Measurements from ENCODE around the gene TBX1.
"Not testable (repeated sequence)": the region's sequence is repeated elsewhere in the genome, so short reads cannot be mapped to it uniquely, and the experiment has no call there.

The TBX1 gene

GRCh38 chr22:19723232-19723982 lies 37.2 kb upstream of the TBX1 start, which contains the start of gene GP1BB:
TSS of gene GP1BB (plus strand) at chr22:19723539. CDS start at chr22:19723570, 31 bp downstream.
- DNase-seq (ENCODE audit: low spot score) = peak; percentile 47

- peak; percentile 51 for DNase-seq (ENCODE audit: low spot score)
These were observed 36.4 kb upstream of the TBX1 start for GRCh38 chr22:19723983-19724827.

GRCh38 chr22:19724927-19725661 lies 35.5 kb upstream of the TBX1 start:
- no peak for DNase-seq (ENCODE audit: low spot score)

- not testable (repeated sequence) for DNase-seq (ENCODE audit: low spot score)
These were observed 34.4 kb upstream of the TBX1 start for GRCh38 chr22:19726064-19726788.

GRCh38 chr22:19727310-19728150 lies 33.0 kb upstream of the TBX1 start:
- DNase-seq (ENCODE audit: low spot score) = no peak

DNA sequence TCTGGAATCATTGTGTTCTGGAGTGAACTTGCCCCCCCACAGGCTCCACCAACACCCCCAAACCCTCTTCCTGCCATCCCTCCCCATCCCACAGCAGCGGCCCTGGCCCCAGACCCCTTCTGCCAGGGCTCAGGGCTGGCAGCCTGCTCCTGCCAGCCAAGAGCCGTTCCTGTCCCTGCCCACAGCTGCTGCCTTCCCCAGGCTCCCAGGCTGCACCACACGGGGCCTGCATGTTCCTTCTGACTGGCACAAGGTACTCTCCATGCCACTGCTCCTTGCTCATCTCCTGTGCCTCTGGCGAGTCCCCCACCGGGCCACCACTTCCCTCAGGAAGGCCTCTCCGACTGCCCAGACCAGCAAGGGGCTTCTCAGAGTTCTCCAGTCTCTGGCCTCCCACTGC lies 32.3 kb upstream of the TBX1 start:
- no peak for DNase-seq (ENCODE audit: low spot score)

DNA sequence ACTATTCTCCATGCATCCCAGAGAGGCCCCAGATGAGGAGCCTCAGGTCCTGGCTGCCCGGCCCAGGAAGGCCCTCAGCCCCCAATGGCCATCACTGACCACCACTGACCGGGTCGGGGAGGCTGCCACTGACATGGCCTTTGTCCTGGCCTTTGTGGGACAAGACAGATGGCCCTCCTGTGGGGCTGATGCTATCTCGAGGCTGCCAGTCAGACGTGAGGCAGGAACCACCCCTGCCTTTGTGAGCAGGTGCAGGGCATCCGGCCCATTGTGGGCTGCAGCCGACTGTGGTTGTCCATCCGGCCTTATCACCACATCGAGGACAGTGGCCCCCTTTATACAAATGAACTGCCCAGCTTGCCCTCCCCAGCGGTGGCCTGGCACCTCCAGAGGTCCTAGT lies 31.7 kb upstream of the TBX1 start:
- DNase-seq (ENCODE audit: low spot score) = no peak

DNA sequence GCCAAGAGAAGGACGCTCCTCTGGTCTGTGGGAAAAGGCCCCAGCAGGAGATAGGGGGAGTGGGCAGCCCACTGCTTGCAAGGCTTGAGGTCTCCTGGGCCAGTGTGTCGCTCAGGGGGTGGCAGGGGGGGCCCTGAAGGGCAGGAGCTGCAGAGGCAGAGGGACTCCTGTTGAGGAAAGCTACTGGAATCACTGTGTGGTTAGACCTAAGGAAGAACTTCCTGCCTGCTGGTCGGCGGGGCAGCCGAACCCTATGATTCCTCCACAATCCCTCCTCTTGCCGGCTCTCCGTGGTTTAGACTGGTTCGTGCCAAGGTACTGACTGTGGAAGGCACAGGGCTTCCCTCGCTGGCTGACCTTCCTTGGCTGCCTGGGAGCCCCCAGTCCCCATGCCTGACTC lies 31.1 kb upstream of the TBX1 start:
- no peak for DNase-seq (ENCODE audit: low spot score)

DNA sequence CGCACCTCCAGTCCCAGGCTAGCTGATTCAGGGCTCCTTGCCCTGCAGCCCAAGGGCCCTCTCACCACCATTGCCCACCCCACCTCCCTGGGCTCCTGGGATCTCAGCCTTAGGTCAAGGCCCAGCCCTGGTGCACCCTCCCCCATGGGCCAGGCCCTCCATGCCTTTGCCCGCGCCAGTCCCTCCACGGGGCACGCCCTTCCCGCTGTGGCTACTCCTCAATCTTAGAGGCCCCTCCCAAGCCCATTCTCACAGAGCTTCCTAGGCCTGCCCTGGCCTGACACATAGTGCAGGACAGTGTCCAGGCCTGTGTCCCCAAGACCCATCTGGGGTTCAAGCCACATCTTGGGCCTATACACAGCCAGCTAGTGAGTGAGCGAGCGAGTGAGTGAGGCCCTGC lies 30.4 kb upstream of the TBX1 start:
- DNase-seq (ENCODE audit: low spot score) = no peak

GRCh38 chr22:19730655-19731360 lies 29.8 kb upstream of the TBX1 start:
- peak; percentile 72 for DNase-seq (ENCODE audit: low spot score)

DNA sequence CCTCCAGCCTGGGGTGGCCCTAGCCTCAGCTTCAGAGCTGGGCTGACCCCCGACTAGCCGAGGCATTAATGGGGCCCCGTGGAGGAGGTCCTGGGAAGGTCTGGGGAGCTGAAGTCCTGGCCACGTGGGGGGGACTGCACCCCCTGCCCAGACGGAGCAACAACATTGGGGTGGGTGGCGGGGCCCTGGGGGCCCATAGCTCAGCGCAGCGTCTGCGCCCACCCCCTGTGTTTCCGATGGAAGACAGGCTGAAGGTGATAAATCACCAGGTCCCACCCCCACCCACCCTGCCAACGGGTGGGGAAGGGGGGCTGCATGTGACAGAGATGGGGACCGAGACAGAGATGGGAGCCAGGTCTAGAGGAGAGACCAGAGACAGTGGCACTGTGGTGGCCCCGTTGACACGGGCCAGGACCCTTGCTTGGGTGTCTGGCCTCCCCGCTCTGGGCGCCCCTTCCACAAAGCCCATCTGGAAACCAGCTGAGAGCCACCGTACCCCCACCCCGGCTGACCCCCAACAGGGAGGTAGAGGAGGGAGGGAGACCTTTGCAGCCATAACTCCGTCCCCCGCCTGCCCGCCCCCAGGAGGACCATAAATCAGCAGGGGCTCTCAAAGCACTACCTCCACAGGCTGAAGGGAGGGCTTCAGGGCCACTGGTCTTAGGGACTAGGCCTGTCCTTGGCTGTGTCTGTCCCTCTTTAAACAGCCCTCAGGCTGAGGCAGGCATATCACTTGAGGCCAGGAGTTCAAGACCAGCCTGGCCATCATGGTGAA lies 29.0 kb upstream of the TBX1 start:
- no peak for DNase-seq (ENCODE audit: low spot score)

DNA sequence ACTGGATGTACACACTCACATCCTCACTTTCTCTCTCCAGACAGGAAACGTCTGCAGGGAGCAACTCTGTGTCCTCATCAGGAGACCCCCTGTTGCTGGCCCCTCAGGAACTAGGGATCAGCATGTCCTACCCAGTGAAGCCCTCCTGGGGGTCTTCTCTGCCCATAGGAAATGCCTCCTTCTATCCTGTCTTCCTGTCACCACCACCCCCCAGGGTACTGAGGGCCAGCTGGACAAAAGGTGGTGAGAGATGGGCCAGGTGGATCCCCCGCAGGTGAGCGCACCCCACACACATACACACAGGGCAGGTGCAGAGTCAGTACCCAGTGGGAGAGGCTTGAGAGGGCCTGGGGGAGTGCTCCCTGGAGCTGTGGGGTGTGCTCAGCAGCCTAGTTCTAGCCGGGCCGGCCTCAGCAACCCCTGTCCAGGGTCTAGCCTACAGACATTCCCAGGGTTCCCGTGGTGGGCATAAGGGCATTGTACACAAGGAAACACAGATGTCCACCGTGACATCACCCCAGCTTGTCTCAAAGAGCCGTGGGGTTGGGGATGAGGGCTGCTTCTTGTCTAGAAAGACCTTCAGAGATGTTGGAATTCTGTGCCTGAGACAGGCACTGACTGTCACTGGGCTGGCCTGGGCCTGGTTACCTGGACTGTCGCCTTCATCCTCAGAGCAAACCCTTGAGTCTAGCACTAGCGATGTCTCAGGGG lies 28.0 kb upstream of the TBX1 start:
- no peak for DNase-seq (ENCODE audit: low spot score)

- DNase-seq (ENCODE audit: low spot score) = no peak
These were observed 26.8 kb upstream of the TBX1 start for GRCh38 chr22:19733755-19734154.

GRCh38 chr22:19734163-19734562 lies 26.4 kb upstream of the TBX1 start:
- DNase-seq (ENCODE audit: low spot score) = no peak

GRCh38 chr22:19734837-19735382 lies 25.7 kb upstream of the TBX1 start:
- DNase-seq (ENCODE audit: low spot score) = no peak

GRCh38 chr22:19735665-19736510 lies 24.7 kb upstream of the TBX1 start:
- DNase-seq (ENCODE audit: low spot score) = no peak

- DNase-seq (ENCODE audit: low spot score) = no peak
These were observed 22.5 kb upstream of the TBX1 start for GRCh38 chr22:19737846-19738663.

Data from kidney tubule cell (primary cell).